Ovary (tissue), 9 donors: Measurements from ENCODE around the gene CCDC27. TPM values are rescaled to one million over a fixed set of nuclear protein-coding genes. Genes with fewer than 3 reads are reported as not detected.

Experiments
- DNase-seq, 5 donors: peaks; one replicate each; pipeline ENCODE4 v3.0.0-alpha.2; 2019 to 2020
- H3K27ac ChIP-seq, 2 donors: fragments of 200-600 bp; one replicate each; pipeline versions ENCODE4 v1.5.1 to v1.8.0; 2019 to 2022
- H3K27me3 ChIP-seq: fragments of 200-600 bp; one replicate; pipeline ENCODE4 v1.8.0; 2022
- H3K36me3 ChIP-seq: fragments of 200-600 bp; sonication (generic); one replicate; pipeline ENCODE4 v1.5.1; 2019
- H3K4me1 ChIP-seq: one replicate; pipeline ENCODE4 v1.8.1; 2013; ENCODE audit warnings: mild to moderate bottlenecking, moderate library complexity; ENCODE audit not compliant: insufficient read depth
- H3K4me3 ChIP-seq: fragments of 200-600 bp; sonication (generic); one replicate; pipeline ENCODE4 v1.5.1; 2017
- H3K9me3 ChIP-seq, 2 donors: fragments of 200-600 bp in 1 of 2; sonication (generic) in 1 of 2; one replicate each; pipeline versions ENCODE4 v1.5.1 to v1.8.1; 2013 to 2019; ENCODE audit warnings: mild to moderate bottlenecking in 1 of 2, moderate library complexity in 1 of 2
- CTCF ChIP-seq, 3 donors: fragments of 450-650 bp in 2 of 3; fragments of 200-600 bp in 1 of 3; IDR thresholded peaks; one replicate each; pipeline versions ENCODE4 v1.5.1 to v1.8.0; 2016 to 2022; ENCODE audit warnings: antibody characterized with exemption in 3 of 3, mild to moderate bottlenecking in 1 of 3
- EP300 ChIP-seq: sonication (generic); formaldehyde crosslinking; IDR thresholded peaks from one replicate; pipeline ENCODE4 v1.6.1; 2017; ENCODE audit warnings: antibody characterized with exemption
- POLR2A ChIP-seq: fragments of 450-650 bp; IDR thresholded peaks from one replicate; pipeline ENCODE4 v1.6.1; 2017; ENCODE audit warnings: antibody characterized with exemption, mild to moderate bottlenecking, moderate library complexity
- WGBS, 3 donors: extraction: QIAGEN DNeasy Blood & Tissue Kit in 1 of 3; methylation state at CpG; one replicate each; pipeline versions ENCODE4 v1.1.5 to v1.1.7; 2013 to 2017; 5-methylcytosine and 5-hydroxymethylcytosine counted together
- intact Hi-C, 4 donors: fragments of 100-400 bp; cut with DNase I; formaldehyde crosslinking; loops; one replicate each; pipeline versions ENCODE4 v1.11.0 to v1.15.1; 2022 to 2023
- polyA plus RNA-seq, 2 donors: library from polyadenylated mRNA; stranded (reverse); fragments of 200-250 nt in 1 of 2; fragments of 350-450 nt in 1 of 2; fragmentation: Illumina TruSeq in 1 of 2; extraction: RNeasy Lipid Tissue Mini Kit (QIAGEN cat#74804) in 1 of 2; gene quantifications; one replicate each; pipeline ENCODE4 v1.2.3, GENCODE V29; 2013 to 2014
- total RNA-seq, 7 donors: library from RNA; depleted of rRNA in 2 of 7; stranded (reverse); fragments of >200 nt in 2 of 7; fragmentation: NEBNext Ultra II Directional in 3 of 7; extraction: Animal tissue kit (Norgen Biotek cat#: 25700) in 3 of 7; gene quantifications; one replicate each; pipeline versions ENCODE4 v1.1.0 to v1.2.4, GENCODE V29; 2016 to 2023
- donor health status: DM: no; HTN: no; CAD: no; lungs with moderate emphysema.
- donor health status: DM: no; HTN: no; CAD: no.
- donor health status: Bipolar disorder and iron deficiency.
- donor health status: DM: yes; HTN: yes; CAD: no.
- donor health status: DM: no; HTN: no; CAD: no.
- donor health status: DM: yes; HTN: yes; CAD: no.

The CCDC27 gene
- total and polyA plus RNA-seq, 9 donors, result 0.05 TPM; not detected in 8

- H3K9me3 ChIP-seq, result no peaks in the 10 kb centered on the region
- intact Hi-C loops, result no loop called here
- H3K4me1 ChIP-seq, result peaks cover 3% of the 10 kb centered on the region
- 76 to 81% (median 77%) methylated on average over 10 of the region's 10 CpGs for WGBS, 3 donors
- no peaks in the 10 kb centered on the region for H3K36me3 ChIP-seq
- no peaks in the 10 kb centered on the region for H3K27me3 ChIP-seq
- H3K4me3 ChIP-seq, result no peak overlapping the region
- no peak overlapping the region for H3K27ac ChIP-seq
- DNase-seq, result no peak
- TF ChIP-seq POLR2A, result no peak
- TF ChIP-seq EP300, result no peak
- no peak for TF ChIP-seq CTCF (IDR thresholded peaks at IDR 0.05)
These were observed 35.1 kb downstream of the CCDC27 start for GRCh38 chr1:3787349-3787715.

GRCh38 chr1:3787745-3788605, 35.7 kb downstream of the CCDC27 start:
- H3K36me3 ChIP-seq, result no peaks in the 10 kb centered on the region
- H3K9me3 ChIP-seq, result no peaks in the 10 kb centered on the region
- intact Hi-C loops, result no loop called here
- no peak overlapping the region for H3K27ac ChIP-seq
- no peaks in the 10 kb centered on the region for H3K27me3 ChIP-seq
- H3K4me1 ChIP-seq, result peaks cover 3% of the 10 kb centered on the region
- DNase-seq, result no peak
- H3K4me3 ChIP-seq, result no peak overlapping the region
- WGBS, 3 donors, result 86 to 89% (median 86%) methylated on average over 26 of the region's 26 CpGs
- TF ChIP-seq EP300 (no peak), CTCF (IDR thresholded peaks at IDR 0.05) (no peak), POLR2A (no peak)

GRCh38 chr1:3788756-3789420, 36.6 kb downstream of the CCDC27 start:
- DNase-seq, result no peak
- no peak for TF ChIP-seq POLR2A

GRCh38 chr1:3789421-3790300, 37.4 kb downstream of the CCDC27 start:
- no peak for TF ChIP-seq POLR2A
- TF ChIP-seq CTCF (IDR thresholded peaks at IDR 0.05), result no peak
- TF ChIP-seq EP300, result no peak
- Histone ChIP-seq H3K27me3 (no peaks in the 10 kb centered on the region), H3K4me3 (no peak overlapping the region), H3K27ac (no peak overlapping the region), H3K9me3 (no peaks in the 10 kb centered on the region), H3K36me3 (no peaks in the 10 kb centered on the region), H3K4me1 (peaks cover 7% of the 10 kb centered on the region)
- intact Hi-C loops, result no loop called here
- no peak for DNase-seq
- WGBS, 3 donors, result 83 to 86% (median 85%) methylated on average over 34 of the region's 34 CpGs

More at GRCh38 chr1:3788756-3789420, 36.6 kb downstream of the CCDC27 start:
- 77 to 82% (median 79%) methylated on average over 14 to 16 of the region's 16 CpGs for WGBS, 3 donors
- Histone ChIP-seq H3K27ac (no peak overlapping the region), H3K27me3 (no peaks in the 10 kb centered on the region), H3K4me3 (no peak overlapping the region), H3K4me1 (peaks cover 3% of the 10 kb centered on the region), H3K36me3 (no peaks in the 10 kb centered on the region), H3K9me3 (no peaks in the 10 kb centered on the region)
- intact Hi-C loops, result no loop called here
